ENCODE results near the gene BAIAP2.

- TF ChIP-seq CTCF (IDR thresholded peaks at IDR 0.05) = peak in 2 of 3 donors; percentile 78 to 83
- no peak for TF ChIP-seq EP300 (IDR thresholded peaks at IDR 0.05)
Measured at GRCh38 chr17:80991645-80992076, 43.3 kb upstream of the BAIAP2 start, which contains the start of gene CHMP6.
